Measurements from ENCODE around the gene MPO.

Gene MPO

GRCh38 chr17:58318065-58318481, 37.3 kb upstream of the MPO start:
- Histone ChIP-seq H3K27ac (ENCODE audit: low read depth, low read length) (no peak overlapping the region), H3K9me3 (ENCODE audit: low read length) (no peaks in the 10 kb centered on the region), H3K9ac (ENCODE audit: low read length) (no peak overlapping the region), H3K4me1 (ENCODE audit: insufficient read depth, low read length) (no peaks in the 10 kb centered on the region), H3K4me3 (ENCODE audit: low read depth in 1 of 2, low read length in 2 of 2) (no peak overlapping the region), H3K36me3 (ENCODE audit: insufficient read depth, low read length) (peaks cover 3% of the 10 kb centered on the region), H3K27me3 (ENCODE audit: control insufficient read depth in 1 of 2, insufficient read depth in 2 of 2, low read length in 2 of 2) (no peaks in the 10 kb centered on the region)

- Histone ChIP-seq H3K27me3 (ENCODE audit: control insufficient read depth in 1 of 2, insufficient read depth in 2 of 2, low read length in 2 of 2) (no peaks in the 10 kb centered on the region), H3K27ac (ENCODE audit: low read depth, low read length) (no peak overlapping the region), H3K4me3 (ENCODE audit: low read depth in 1 of 2, low read length in 2 of 2) (no peak overlapping the region), H3K36me3 (ENCODE audit: insufficient read depth, low read length) (peaks cover 3% of the 10 kb centered on the region), H3K4me1 (ENCODE audit: insufficient read depth, low read length) (no peaks in the 10 kb centered on the region), H3K9ac (ENCODE audit: low read length) (no peak overlapping the region), H3K9me3 (ENCODE audit: low read length) (no peaks in the 10 kb centered on the region)
Observed at GRCh38 chr17:58317421-58318064, 36.8 kb upstream of the MPO start.

- no peak overlapping the region for H3K4me3 ChIP-seq (ENCODE audit: low read depth in 1 of 2, low read length in 2 of 2)
- peaks cover 3% of the 10 kb centered on the region for H3K36me3 ChIP-seq (ENCODE audit: insufficient read depth, low read length)
- H3K9ac ChIP-seq (ENCODE audit: low read length) = no peak overlapping the region
- H3K27me3 ChIP-seq (ENCODE audit: control insufficient read depth in 1 of 2, insufficient read depth in 2 of 2, low read length in 2 of 2) = no peaks in the 10 kb centered on the region
- H3K27ac ChIP-seq (ENCODE audit: low read depth, low read length) = no peak overlapping the region
- no peaks in the 10 kb centered on the region for H3K4me1 ChIP-seq (ENCODE audit: insufficient read depth, low read length)
- no peaks in the 10 kb centered on the region for H3K9me3 ChIP-seq (ENCODE audit: low read length)
Observed at GRCh38 chr17:58316260-58316960, 35.7 kb upstream of the MPO start.

- Histone ChIP-seq H3K4me1 (ENCODE audit: insufficient read depth, low read length) (no peaks in the 10 kb centered on the region), H3K9ac (ENCODE audit: low read length) (no peak overlapping the region), H3K4me3 (ENCODE audit: low read depth in 1 of 2, low read length in 2 of 2) (no peak overlapping the region), H3K27me3 (ENCODE audit: control insufficient read depth in 1 of 2, insufficient read depth in 2 of 2, low read length in 2 of 2) (no peaks in the 10 kb centered on the region), H3K36me3 (ENCODE audit: insufficient read depth, low read length) (peaks cover under 1% of the 10 kb centered on the region), H3K27ac (ENCODE audit: low read depth, low read length) (no peak overlapping the region), H3K9me3 (ENCODE audit: low read length) (no peaks in the 10 kb centered on the region)
Observed at GRCh38 chr17:58315750-58316149, 35.0 kb upstream of the MPO start.

GRCh38 chr17:58315281-58315711, 34.6 kb upstream of the MPO start:
- Histone ChIP-seq H3K9ac (ENCODE audit: low read length) (no peak overlapping the region), H3K4me3 (ENCODE audit: low read depth in 1 of 2, low read length in 2 of 2) (no peak overlapping the region), H3K4me1 (ENCODE audit: insufficient read depth, low read length) (no peaks in the 10 kb centered on the region), H3K27ac (ENCODE audit: low read depth, low read length) (no peak overlapping the region), H3K27me3 (ENCODE audit: control insufficient read depth in 1 of 2, insufficient read depth in 2 of 2, low read length in 2 of 2) (no peaks in the 10 kb centered on the region), H3K9me3 (ENCODE audit: low read length) (no peaks in the 10 kb centered on the region), H3K36me3 (ENCODE audit: insufficient read depth, low read length) (no peaks in the 10 kb centered on the region)

- H3K27me3 ChIP-seq (ENCODE audit: control insufficient read depth in 1 of 2, insufficient read depth in 2 of 2, low read length in 2 of 2) = no peaks in the 10 kb centered on the region
- H3K4me3 ChIP-seq (ENCODE audit: low read depth in 1 of 2, low read length in 2 of 2) = no peak overlapping the region
- H3K4me1 ChIP-seq (ENCODE audit: insufficient read depth, low read length) = no peaks in the 10 kb centered on the region
- H3K36me3 ChIP-seq (ENCODE audit: insufficient read depth, low read length) = no peaks in the 10 kb centered on the region
- no peak overlapping the region for H3K27ac ChIP-seq (ENCODE audit: low read depth, low read length)
- H3K9ac ChIP-seq (ENCODE audit: low read length) = no peak overlapping the region
- H3K9me3 ChIP-seq (ENCODE audit: low read length) = no peaks in the 10 kb centered on the region
Observed at GRCh38 chr17:58314706-58315015, 33.9 kb upstream of the MPO start.

GRCh38 chr17:58313815-58314705, 33.3 kb upstream of the MPO start:
- Histone ChIP-seq H3K27ac (ENCODE audit: low read depth, low read length) (no peak overlapping the region), H3K27me3 (ENCODE audit: control insufficient read depth in 1 of 2, insufficient read depth in 2 of 2, low read length in 2 of 2) (no peaks in the 10 kb centered on the region), H3K9ac (ENCODE audit: low read length) (no peak overlapping the region), H3K36me3 (ENCODE audit: insufficient read depth, low read length) (no peaks in the 10 kb centered on the region), H3K4me3 (ENCODE audit: low read depth in 1 of 2, low read length in 2 of 2) (no peak overlapping the region), H3K4me1 (ENCODE audit: insufficient read depth, low read length) (no peaks in the 10 kb centered on the region), H3K9me3 (ENCODE audit: low read length) (no peaks in the 10 kb centered on the region)

GRCh38 chr17:58312829-58313228, 32.1 kb upstream of the MPO start:
- Histone ChIP-seq H3K4me3 (ENCODE audit: low read depth in 1 of 2, low read length in 2 of 2) (no peak overlapping the region), H3K27me3 (ENCODE audit: control insufficient read depth in 1 of 2, insufficient read depth in 2 of 2, low read length in 2 of 2) (no peaks in the 10 kb centered on the region), H3K4me1 (ENCODE audit: insufficient read depth, low read length) (no peaks in the 10 kb centered on the region), H3K9ac (ENCODE audit: low read length) (no peak overlapping the region), H3K27ac (ENCODE audit: low read depth, low read length) (no peak overlapping the region), H3K36me3 (ENCODE audit: insufficient read depth, low read length) (no peaks in the 10 kb centered on the region), H3K9me3 (ENCODE audit: low read length) (no peaks in the 10 kb centered on the region)

- Histone ChIP-seq H3K4me3 (ENCODE audit: low read depth in 1 of 2, low read length in 2 of 2) (no peak overlapping the region), H3K9ac (ENCODE audit: low read length) (no peak overlapping the region), H3K27ac (ENCODE audit: low read depth, low read length) (no peak overlapping the region), H3K36me3 (ENCODE audit: insufficient read depth, low read length) (no peaks in the 10 kb centered on the region), H3K4me1 (ENCODE audit: insufficient read depth, low read length) (no peaks in the 10 kb centered on the region), H3K9me3 (ENCODE audit: low read length) (no peaks in the 10 kb centered on the region), H3K27me3 (ENCODE audit: control insufficient read depth in 1 of 2, insufficient read depth in 2 of 2, low read length in 2 of 2) (no peaks in the 10 kb centered on the region)
Observed at GRCh38 chr17:58312021-58312630, 31.4 kb upstream of the MPO start.

GRCh38 chr17:58311429-58311894, 30.7 kb upstream of the MPO start:
- Histone ChIP-seq H3K9ac (ENCODE audit: low read length) (no peak overlapping the region), H3K27ac (ENCODE audit: low read depth, low read length) (no peak overlapping the region), H3K4me3 (ENCODE audit: low read depth in 1 of 2, low read length in 2 of 2) (no peak overlapping the region), H3K4me1 (ENCODE audit: insufficient read depth, low read length) (no peaks in the 10 kb centered on the region), H3K36me3 (ENCODE audit: insufficient read depth, low read length) (no peaks in the 10 kb centered on the region), H3K9me3 (ENCODE audit: low read length) (no peaks in the 10 kb centered on the region), H3K27me3 (ENCODE audit: control insufficient read depth in 1 of 2, insufficient read depth in 2 of 2, low read length in 2 of 2) (no peaks in the 10 kb centered on the region)
